Suprapubic skin (tissue), 4 donors: ENCODE measurements around the gene CDC37L1. TPM values are rescaled to one million over a fixed set of nuclear protein-coding genes. Genes with fewer than 3 reads are reported as not detected.

Source experiments
- DNase-seq, 2 donors: peaks; one replicate each; pipeline ENCODE4 v3.0.0-alpha.2; 2019; ENCODE audit warnings: low spot score in 2 of 2
- H3K27ac ChIP-seq: fragments of 200-600 bp; sonication (generic); one replicate; pipeline ENCODE4 v1.5.1; 2019
- H3K27me3 ChIP-seq: fragments of 200-600 bp; sonication (generic); one replicate; pipeline ENCODE4 v1.5.1; 2019
- H3K36me3 ChIP-seq: fragments of 200-600 bp; sonication (generic); one replicate; pipeline ENCODE4 v1.5.1; 2019
- H3K4me1 ChIP-seq: fragments of 200-600 bp; sonication (generic); one replicate; pipeline ENCODE4 v1.5.1; 2019
- H3K4me3 ChIP-seq: fragments of 200-600 bp; sonication (generic); one replicate; pipeline ENCODE4 v1.5.1; 2019; ENCODE audit warnings: mild to moderate bottlenecking
- H3K9me3 ChIP-seq: fragments of 200-600 bp; sonication (generic); one replicate; pipeline ENCODE4 v1.5.1; 2019
- CTCF ChIP-seq, 2 donors: fragments of 200-600 bp in 1 of 2; fragments of 450-650 bp in 1 of 2; sonication (generic) in 1 of 2; IDR thresholded peaks; one replicate each; pipeline ENCODE4 v1.5.1; 2016 to 2019; ENCODE audit warnings: antibody characterized with exemption in 2 of 2, mild to moderate bottlenecking in 1 of 2, moderate library complexity in 1 of 2
- EP300 ChIP-seq: sonication (generic); formaldehyde crosslinking; IDR thresholded peaks from one replicate; pipeline ENCODE4 v1.6.1; 2017; ENCODE audit warnings: antibody characterized with exemption
- POLR2A ChIP-seq, 2 donors: fragments of 450-650 bp; IDR thresholded peaks; one replicate each; pipeline ENCODE4 v1.6.1; 2017; ENCODE audit warnings: antibody characterized with exemption in 2 of 2, mild to moderate bottlenecking in 2 of 2, moderate library complexity in 2 of 2
- POLR2AphosphoS5 ChIP-seq, 3 donors: sonication (generic); formaldehyde crosslinking; IDR thresholded peaks; one replicate each; pipeline ENCODE4 v1.6.1; 2017; ENCODE audit warnings: antibody characterized with exemption in 3 of 3
- WGBS: methylation state at CpG from one replicate; pipeline ENCODE4 v1.1.5; 2018; 5-methylcytosine and 5-hydroxymethylcytosine counted together
- total RNA-seq, 4 donors: library from RNA; depleted of rRNA; stranded (reverse); fragments of >200 nt; gene quantifications; one replicate each; pipeline ENCODE4 v1.1.0, GENCODE V29; 2016

The CDC37L1 gene
- total RNA-seq, 4 donors from 2014 or later = 17.3 to 26.1 (median 23.5) TPM

DNA sequence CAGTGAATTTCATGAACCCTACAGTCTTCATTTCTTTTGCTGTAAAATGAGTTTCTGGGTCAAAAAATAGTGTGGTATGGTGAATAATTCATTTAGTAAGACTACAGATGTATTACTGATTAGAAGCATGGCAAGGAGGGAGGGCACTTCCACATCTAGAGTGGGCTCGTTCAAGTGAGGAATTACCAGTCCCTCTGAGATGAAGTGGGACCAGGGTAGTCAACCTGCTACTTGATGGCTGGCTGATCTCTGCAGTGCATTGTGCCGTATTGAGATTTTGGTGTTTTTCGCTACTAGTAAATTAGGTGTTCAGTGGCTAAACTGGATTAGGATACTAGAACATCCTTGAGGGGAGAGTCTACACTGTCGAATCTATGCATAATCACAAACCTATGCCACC, 10.8 kb downstream of the CDC37L1 start:
- Histone ChIP-seq H3K27ac (no peak overlapping the region), H3K36me3 (peaks cover 29% of the 10 kb centered on the region), H3K9me3 (no peaks in the 10 kb centered on the region), H3K4me1 (peaks cover 13% of the 10 kb centered on the region), H3K27me3 (no peaks in the 10 kb centered on the region), H3K4me3 (no peak overlapping the region)
- no peak for TF ChIP-seq CTCF (IDR thresholded peaks at IDR 0.05)
- no peak for TF ChIP-seq POLR2AphosphoS5 (IDR thresholded peaks at IDR 0.05)
- no peak for TF ChIP-seq EP300
- no peak for TF ChIP-seq POLR2A (IDR thresholded peaks at IDR 0.05)
- no peak for DNase-seq
- 90% methylated on average over 4 of the region's 4 CpGs for WGBS

- no peak for TF ChIP-seq CTCF (IDR thresholded peaks at IDR 0.05)
- Histone ChIP-seq H3K36me3 (peaks cover 30% of the 10 kb centered on the region), H3K27ac (no peak overlapping the region), H3K9me3 (no peaks in the 10 kb centered on the region), H3K4me3 (no peak overlapping the region), H3K4me1 (peaks cover 6% of the 10 kb centered on the region), H3K27me3 (no peaks in the 10 kb centered on the region)
- DNase-seq = no peak
- 72% methylated on average over 3 of the region's 3 CpGs for WGBS
Observed at GRCh38 chr9:4691795-4692194, 12.4 kb downstream of the CDC37L1 start.

GRCh38 chr9:4700091-4700490, 20.7 kb downstream of the CDC37L1 start:
- H3K36me3 ChIP-seq = peaks cover 50% of the 10 kb centered on the region
- H3K27ac ChIP-seq = no peak overlapping the region
- H3K9me3 ChIP-seq = no peaks in the 10 kb centered on the region
- H3K27me3 ChIP-seq = no peaks in the 10 kb centered on the region
- H3K4me3 ChIP-seq = no peak overlapping the region
- TF ChIP-seq POLR2AphosphoS5 (IDR thresholded peaks at IDR 0.05) (no peak), POLR2A (IDR thresholded peaks at IDR 0.05) (no peak), EP300 (no peak), CTCF (IDR thresholded peaks at IDR 0.05) (no peak)
- no peaks in the 10 kb centered on the region for H3K4me1 ChIP-seq
- no peak for DNase-seq
- WGBS = 81% methylated on average over 3 of the region's 3 CpGs

GRCh38 chr9:4700932-4701331, 21.6 kb downstream of the CDC37L1 start:
- H3K27me3 ChIP-seq = no peaks in the 10 kb centered on the region
- TF ChIP-seq POLR2A (IDR thresholded peaks at IDR 0.05) (no peak), EP300 (no peak), POLR2AphosphoS5 (IDR thresholded peaks at IDR 0.05) (no peak), CTCF (IDR thresholded peaks at IDR 0.05) (no peak)
- H3K4me3 ChIP-seq = no peak overlapping the region
- WGBS = 80% methylated on average over 2 of the region's 2 CpGs
- H3K4me1 ChIP-seq = no peaks in the 10 kb centered on the region
- peaks cover 50% of the 10 kb centered on the region for H3K36me3 ChIP-seq
- no peak for DNase-seq
- no peaks in the 10 kb centered on the region for H3K9me3 ChIP-seq
- H3K27ac ChIP-seq = no peak overlapping the region

DNA sequence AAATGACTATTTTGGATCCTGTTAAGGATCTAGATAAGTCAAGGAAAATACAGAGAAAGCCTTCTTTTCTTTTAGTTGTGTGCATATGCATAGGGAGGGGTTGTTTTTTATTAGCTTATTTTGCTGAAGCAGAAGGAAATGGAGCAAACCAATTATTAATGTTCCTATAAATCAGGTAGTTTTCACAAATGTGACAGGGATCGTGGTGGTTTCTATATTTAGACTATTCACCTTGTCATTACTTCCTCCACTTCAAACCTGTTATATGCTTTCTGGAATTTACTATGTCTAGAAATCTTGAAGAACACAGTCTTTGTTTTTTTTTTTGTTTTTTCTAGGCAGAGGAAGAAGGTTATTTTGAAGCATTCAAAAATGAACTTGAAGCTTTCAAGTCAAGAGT, 22.2 kb downstream of the CDC37L1 start:
- H3K4me3 ChIP-seq = no peak overlapping the region
- H3K9me3 ChIP-seq = no peaks in the 10 kb centered on the region
- H3K4me1 ChIP-seq = no peaks in the 10 kb centered on the region
- TF ChIP-seq CTCF (IDR thresholded peaks at IDR 0.05) = no peak
- TF ChIP-seq POLR2A (IDR thresholded peaks at IDR 0.05) = no peak
- TF ChIP-seq EP300 = no peak
- no peak for TF ChIP-seq POLR2AphosphoS5 (IDR thresholded peaks at IDR 0.05)
- H3K36me3 ChIP-seq = peaks cover 51% of the 10 kb centered on the region
- no peak for DNase-seq
- no peaks in the 10 kb centered on the region for H3K27me3 ChIP-seq
- 58% methylated on average over 1 of the region's 1 CpG for WGBS
- H3K27ac ChIP-seq = no peak overlapping the region
